K562 (cell line): ENCODE results near the gene NR5A1. TPM values are rescaled to one million over a fixed set of nuclear protein-coding genes. Genes with fewer than 3 reads are reported as not detected.

ENCODE experiments used
- ATAC-seq: fragments of 200-7000 bp; cut with Tn5 transposase; 3 replicates; pipeline ENCODE4 v1.9.1; 2020; ENCODE audit warnings: moderate library complexity
- BruUV-seq: library from RNA; stranded (reverse); fragments of 400-500 nt; replicated peaks from 2 replicates; lab custom pipeline; 2021; lab: Mats Ljungman, UMichigan
- CTCF ChIA-PET: fragments of 300-600 bp; formaldehyde crosslinking; extraction: SDS; loops from one replicate; lab custom pipeline; 2021; ENCODE audit warnings: low intra/inter-chr PET ratio; lab: Yijun Ruan, JAX
- POLR2A ChIA-PET: fragments of 300-600, 350-650 bp; sonication (Branson Sonifier 250); formaldehyde crosslinking; extraction: SDS; loops from one replicate; lab custom pipeline; 2021; ENCODE audit warnings: antibody characterized with exemption, inconsistent platforms; lab: Yijun Ruan, JAX
- DNase-seq, 4 experiments: peaks; one replicate each; pipeline versions ENCODE4 v3.0.0 to v3.0.0-alpha.2; 2011 to 2018; ENCODE audit warnings: low spot score in 3 of 4, mixed read lengths in 3 of 4; ENCODE audit errors: extremely low read depth in 1 of 4
- FAIRE-seq: peaks from 2 replicates; lab custom pipeline; 2011; peaks lifted over from hg19 to GRCh38; lab: Jason Lieb, UNC
- H2AFZ ChIP-seq: 2 replicates; pipeline ENCODE4 v1.6.0; 2011; ENCODE audit warnings: low read depth, low read length, control low read depth, inconsistent platforms
- H3K27ac ChIP-seq: fragments of 200-600 bp; 3 replicates; pipeline ENCODE4 v1.8.0; 2011; ENCODE audit warnings: low read depth, mild to moderate bottlenecking, control low read depth, inconsistent platforms, low read length, moderate library complexity, mixed read lengths; ENCODE audit errors: extremely low read depth
- H3K27me3 ChIP-seq, 2 experiments: fragments of 300-600 bp in 1 of 2; 2 replicates in 1 of 2; 3 replicates in 1 of 2; pipeline versions ENCODE4 v1.6.0 to v1.8.0; 2011; ENCODE audit warnings: inconsistent platforms in 2 of 2, low read length in 2 of 2, mild to moderate bottlenecking in 1 of 2, mixed read lengths in 1 of 2, moderate library complexity in 1 of 2; ENCODE audit not compliant: control insufficient read depth in 2 of 2, insufficient read depth in 2 of 2
- H3K36me3 ChIP-seq: fragments of 300-600 bp; 3 replicates; pipeline ENCODE4 v1.8.0; 2011; ENCODE audit warnings: mild to moderate bottlenecking, low read length, inconsistent platforms; ENCODE audit not compliant: control insufficient read depth, insufficient read depth
- H3K4me1 ChIP-seq, 2 experiments: fragments of 200-600 bp in 1 of 2; replicated peaks in 1 of 2; 2 replicates in 1 of 2; 3 replicates in 1 of 2; pipeline versions ENCODE4 v1.5.1 to v1.8.0; 2011; ENCODE audit warnings: inconsistent platforms in 2 of 2, low read length in 2 of 2, mild to moderate bottlenecking in 1 of 2, mixed read lengths in 1 of 2, moderate library complexity in 1 of 2; ENCODE audit not compliant: control insufficient read depth in 2 of 2, insufficient read depth in 2 of 2
- H3K4me2 ChIP-seq: 2 replicates; pipeline ENCODE4 v1.6.1; 2011; ENCODE audit warnings: low read length, control low read depth, inconsistent platforms, mixed read lengths; ENCODE audit not compliant: insufficient read depth
- H3K4me3 ChIP-seq: fragments of 200-600 bp; sonication (generic), shearing (Covaris generic); 2 replicates; pipeline ENCODE4 v1.5.1; 2016; ENCODE audit warnings: control low read depth, inconsistent platforms
- H3K79me2 ChIP-seq: fragments of 200-600 bp; 3 replicates; pipeline ENCODE4 v1.8.0; 2011; ENCODE audit warnings: low read length, inconsistent platforms; ENCODE audit not compliant: control insufficient read depth, insufficient read depth
- H3K9ac ChIP-seq, 2 experiments: 2 replicates each; pipeline versions ENCODE4 v1.6.0 to v1.6.1; 2011; ENCODE audit warnings: low read depth in 2 of 2, low read length in 2 of 2, control low read depth in 1 of 2, inconsistent platforms in 1 of 2, mild to moderate bottlenecking in 1 of 2, mixed read lengths in 1 of 2; ENCODE audit not compliant: insufficient read depth in 1 of 2
- H3K9me1 ChIP-seq: one replicate; pipeline ENCODE4 v1.6.0; 2011; ENCODE audit warnings: inconsistent platforms, mild to moderate bottlenecking, low read length, moderate library complexity; ENCODE audit not compliant: control insufficient read depth, insufficient read depth
- H3K9me3 ChIP-seq: replicated peaks from 2 replicates; pipeline ENCODE4 v1.5.1; 2011; ENCODE audit warnings: low read depth, low read length, inconsistent platforms; ENCODE audit not compliant: control insufficient read depth, insufficient read depth
- H4K20me1 ChIP-seq: replicated peaks from 2 replicates; pipeline ENCODE4 v1.6.1; 2011; ENCODE audit warnings: low read length, inconsistent platforms, mixed read lengths; ENCODE audit not compliant: control insufficient read depth, insufficient read depth
- BRD9 ChIP-seq: fragments of 450-650 bp; IDR thresholded peaks from 2 replicates; pipeline ENCODE4 v1.6.1; 2018; ENCODE audit warnings: low read depth; ENCODE audit not compliant: partially characterized antibody
- CBX2 ChIP-seq: fragments of 200-600 bp; sonication (generic); IDR thresholded peaks from one replicate; pipeline ENCODE4 v1.6.1; 2012; ENCODE audit warnings: mild to moderate bottlenecking, low read length, inconsistent platforms; ENCODE audit not compliant: insufficient read depth, poor library complexity, severe bottlenecking
- CTBP1 ChIP-seq: fragments of 450-650 bp; IDR thresholded peaks from 2 replicates; pipeline ENCODE4 v1.6.1; 2016; ENCODE audit warnings: borderline replicate concordance
- DPF2 ChIP-seq: fragments of 450-650 bp; IDR thresholded peaks from 2 replicates; pipeline ENCODE4 v1.6.1; 2016
- GTF2E2 ChIP-seq: fragments of 200-800 bp; sonication (Bioruptor generic); IDR thresholded peaks from 2 replicates; pipeline ENCODE4 v1.6.1; 2016; ENCODE audit warnings: missing genetic modification characterization, missing compliant biosample characterization
- PRPF4 ChIP-seq: fragments of 200-400 bp; formaldehyde crosslinking; IDR thresholded peaks from one replicate; pipeline ENCODE4 v1.6.1; 2017; ENCODE audit warnings: low read length, low read depth, mild to moderate bottlenecking; ENCODE audit not compliant: insufficient read depth, poor library complexity, severe bottlenecking
- RUNX1 ChIP-seq: sonication (generic); IDR thresholded peaks from 2 replicates; pipeline ENCODE4 v1.6.1; 2016; ENCODE audit warnings: antibody characterized with exemption, low read depth
- TAF1 ChIP-seq: IDR thresholded peaks from 2 replicates; pipeline ENCODE4 v1.6.1; 2011; ENCODE audit warnings: mild to moderate bottlenecking, low read length, moderate library complexity; ENCODE audit not compliant: insufficient read depth, control insufficient read depth, severe bottlenecking; ENCODE audit errors: extremely low read depth
- ZNF253 ChIP-seq: fragments of 250-450 bp; sonication (Bioruptor Pico); conservative IDR thresholded peaks from 2 replicates; pipeline ENCODE4 v1.6.1; 2021; ENCODE audit warnings: mild to moderate bottlenecking
- WGBS: fragments of 100-300 bp; shearing (Covaris generic); methylation state at CpG from one replicate; pipeline ENCODE4 v1.1.6; 2016; ENCODE audit warnings: low coverage, mixed read lengths; ENCODE audit not compliant: insufficient coverage; ENCODE audit errors: missing lambda C conversion rate; 5-methylcytosine and 5-hydroxymethylcytosine counted together
- in situ Hi-C: fragments of 300-500 bp; cut with MboI; formaldehyde crosslinking; loops from 4 replicates; pipeline ENCODE4 v1.15.0; 2018; ENCODE audit warnings: inconsistent platforms, mixed read lengths
- intact Hi-C: fragments of 100-400 bp; cut with micrococcal nuclease; formaldehyde crosslinking; loops from 2 replicates; pipeline ENCODE4 v1.14.2; 2022
- polyA plus RNA-seq, 8 experiments: library from polyadenylated mRNA; depleted of rRNA in 4 of 8; stranded (reverse) in 5 of 8; unstranded in 3 of 8; fragments of >200 nt; fragmentation: Nextera tagmentation in 2 of 8; fragmentation: Illumina TruSeq in 1 of 8; extraction: Ambion mirVana in 2 of 8; extraction: Trizol in 1 of 8; gene quantifications; 2 replicates each; pipeline versions ENCODE4 v1.2.1 to v1.2.3, GENCODE V29; 2011 to 2014; ENCODE audit warnings: inconsistent platforms in 1 of 8, missing spikeins in 1 of 8
- total RNA-seq, 7 experiments: library from RNA; depleted of rRNA in 6 of 7; stranded (reverse); fragments of >200 nt in 6 of 7; fragmentation: Illumina TruSeq in 2 of 7; extraction: Trizol in 2 of 7; gene quantifications; 2 replicates each; pipeline versions ENCODE4 v1.2.1 to v1.2.3, GENCODE V29; 2011 to 2021; ENCODE audit warnings: low replicate concordance in 1 of 7
- TF ChIP-seq, protein P1 (sequence below): fragments of 450-650 bp; IDR thresholded peaks from 2 replicates; pipeline ENCODE4 v1.6.1; 2017; ENCODE audit warnings: antibody characterized with exemption, mild to moderate bottlenecking
- TF ChIP-seq, protein P2 (sequence below): sonication (generic); formaldehyde crosslinking; IDR thresholded peaks from 2 replicates; pipeline ENCODE4 v1.5.0; 2020; ENCODE audit warnings: missing genetic modification reagents
- TF ChIP-seq, protein P3 (sequence below): fragments of 250-450 bp; sonication (Bioruptor Pico); IDR thresholded peaks from 2 replicates; pipeline ENCODE4 v1.5.1; 2021; ENCODE audit warnings: mild to moderate bottlenecking
- TF ChIP-seq, protein P4 (sequence below): fragments of 250-450 bp; sonication (Bioruptor Pico); IDR thresholded peaks from 2 replicates; pipeline ENCODE4 v1.8.0; 2022; ENCODE audit warnings: moderate library complexity, mild to moderate bottlenecking, inconsistent platforms

Gene NR5A1
- total and polyA plus RNA-seq, 9 of the 15 experiments (the other 6 are each of a cell fraction or from before 2014, with no cell fraction given), result 0.11 to 0.32 (median 0.20) TPM; not detected in 6

DNA sequence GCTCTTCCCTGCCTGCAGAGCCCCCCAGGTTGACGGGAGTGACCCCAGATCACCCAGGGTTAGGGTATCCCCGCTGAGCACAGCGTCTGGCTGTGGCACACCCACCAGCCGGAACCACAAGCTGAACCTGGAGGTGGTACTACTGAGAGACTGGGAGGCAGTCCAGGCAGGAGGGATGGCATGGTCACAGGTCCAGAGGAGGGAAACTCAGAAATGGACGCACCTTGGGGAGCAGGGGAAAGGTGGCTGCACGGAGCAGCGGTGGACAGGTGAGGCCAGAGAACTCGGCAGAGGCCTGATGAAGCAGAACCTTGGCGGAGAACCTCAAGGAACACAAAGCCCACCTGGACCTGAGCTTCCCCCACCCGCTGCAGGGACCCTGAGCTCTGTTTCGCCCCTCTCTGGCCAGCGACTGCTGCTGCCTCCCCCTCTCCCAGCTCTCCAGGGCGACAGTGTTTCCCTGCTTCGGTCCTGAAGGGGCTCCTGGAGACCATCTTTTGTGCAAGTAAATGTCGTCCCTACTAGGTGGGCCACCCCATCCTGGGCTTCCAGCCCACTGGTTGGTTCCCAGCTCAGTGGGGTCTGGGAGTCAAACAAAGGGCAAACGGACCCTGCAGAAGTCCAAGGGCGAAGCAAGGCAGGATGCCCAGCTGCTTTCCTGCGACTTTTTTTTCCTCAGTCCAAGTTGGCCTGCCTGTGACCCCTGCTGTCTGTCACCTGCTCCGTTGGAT, 56.1 kb downstream of the NR5A1 start:
- 28% methylated on average over 18 of the region's 19 CpGs for WGBS
- Histone ChIP-seq H3K9ac (peak overlapping the region in 1 of 2 experiments; percentile 84; a peak in 2 of 4 replicates), H4K20me1 (peaks cover 28% of the 10 kb centered on the region), H3K9me3 (no peaks in the 10 kb centered on the region), H2AFZ (peak overlapping the region; percentile 77; the same call in 1 of the 2 replicates), H3K79me2 (no peaks in the 10 kb centered on the region), H3K27ac (no peak overlapping the region), H3K4me1 (peaks cover 8 to 38% of the 10 kb centered on the region in 2 experiments), H3K4me2 (0 out of 2 replicates have a peak overlapping the region, but pooled peaks have one; percentile 63), H3K9me1 (no peaks in the 10 kb centered on the region), H3K27me3 (peaks cover 5 to 24% of the 10 kb centered on the region in 2 experiments; a peak in 3 of 5 replicates), H3K4me3 (no peak overlapping the region), H3K36me3 (no peaks in the 10 kb centered on the region)
- no TSS peak for BruUV-seq
- DNase-seq (no peak), ATAC-seq (no peak), FAIRE-seq (no peak)
- intact Hi-C loops (no loop called here), in situ Hi-C loops (no loop called here)
- POLR2A ChIA-PET, result interaction anchor here (0.6 to 1.4 kb wide), 4 partner anchors 14 to 1268 kb away, joined by 3 read pairs; no protein-coding TSS in a partner anchor
- CTCF ChIA-PET, result no interaction called here
- TF ChIP-seq, protein P1, sequence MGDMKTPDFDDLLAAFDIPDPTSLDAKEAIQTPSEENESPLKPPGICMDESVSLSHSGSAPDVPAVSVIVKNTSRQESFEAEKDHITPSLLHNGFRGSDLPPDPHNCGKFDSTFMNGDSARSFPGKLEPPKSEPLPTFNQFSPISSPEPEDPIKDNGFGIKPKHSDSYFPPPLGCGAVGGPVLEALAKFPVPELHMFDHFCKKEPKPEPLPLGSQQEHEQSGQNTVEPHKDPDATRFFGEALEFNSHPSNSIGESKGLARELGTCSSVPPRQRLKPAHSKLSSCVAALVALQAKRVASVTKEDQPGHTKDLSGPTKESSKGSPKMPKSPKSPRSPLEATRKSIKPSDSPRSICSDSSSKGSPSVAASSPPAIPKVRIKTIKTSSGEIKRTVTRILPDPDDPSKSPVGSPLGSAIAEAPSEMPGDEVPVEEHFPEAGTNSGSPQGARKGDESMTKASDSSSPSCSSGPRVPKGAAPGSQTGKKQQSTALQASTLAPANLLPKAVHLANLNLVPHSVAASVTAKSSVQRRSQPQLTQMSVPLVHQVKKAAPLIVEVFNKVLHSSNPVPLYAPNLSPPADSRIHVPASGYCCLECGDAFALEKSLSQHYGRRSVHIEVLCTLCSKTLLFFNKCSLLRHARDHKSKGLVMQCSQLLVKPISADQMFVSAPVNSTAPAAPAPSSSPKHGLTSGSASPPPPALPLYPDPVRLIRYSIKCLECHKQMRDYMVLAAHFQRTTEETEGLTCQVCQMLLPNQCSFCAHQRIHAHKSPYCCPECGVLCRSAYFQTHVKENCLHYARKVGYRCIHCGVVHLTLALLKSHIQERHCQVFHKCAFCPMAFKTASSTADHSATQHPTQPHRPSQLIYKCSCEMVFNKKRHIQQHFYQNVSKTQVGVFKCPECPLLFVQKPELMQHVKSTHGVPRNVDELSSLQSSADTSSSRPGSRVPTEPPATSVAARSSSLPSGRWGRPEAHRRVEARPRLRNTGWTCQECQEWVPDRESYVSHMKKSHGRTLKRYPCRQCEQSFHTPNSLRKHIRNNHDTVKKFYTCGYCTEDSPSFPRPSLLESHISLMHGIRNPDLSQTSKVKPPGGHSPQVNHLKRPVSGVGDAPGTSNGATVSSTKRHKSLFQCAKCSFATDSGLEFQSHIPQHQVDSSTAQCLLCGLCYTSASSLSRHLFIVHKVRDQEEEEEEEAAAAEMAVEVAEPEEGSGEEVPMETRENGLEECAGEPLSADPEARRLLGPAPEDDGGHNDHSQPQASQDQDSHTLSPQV, result no peak
- TF ChIP-seq ZNF253 (CRISPR knock-in tag), result no peak
- TF ChIP-seq, protein P2, sequence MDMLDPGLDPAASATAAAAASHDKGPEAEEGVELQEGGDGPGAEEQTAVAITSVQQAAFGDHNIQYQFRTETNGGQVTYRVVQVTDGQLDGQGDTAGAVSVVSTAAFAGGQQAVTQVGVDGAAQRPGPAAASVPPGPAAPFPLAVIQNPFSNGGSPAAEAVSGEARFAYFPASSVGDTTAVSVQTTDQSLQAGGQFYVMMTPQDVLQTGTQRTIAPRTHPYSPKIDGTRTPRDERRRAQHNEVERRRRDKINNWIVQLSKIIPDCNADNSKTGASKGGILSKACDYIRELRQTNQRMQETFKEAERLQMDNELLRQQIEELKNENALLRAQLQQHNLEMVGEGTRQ, result no peak
- TF ChIP-seq, protein P3, sequence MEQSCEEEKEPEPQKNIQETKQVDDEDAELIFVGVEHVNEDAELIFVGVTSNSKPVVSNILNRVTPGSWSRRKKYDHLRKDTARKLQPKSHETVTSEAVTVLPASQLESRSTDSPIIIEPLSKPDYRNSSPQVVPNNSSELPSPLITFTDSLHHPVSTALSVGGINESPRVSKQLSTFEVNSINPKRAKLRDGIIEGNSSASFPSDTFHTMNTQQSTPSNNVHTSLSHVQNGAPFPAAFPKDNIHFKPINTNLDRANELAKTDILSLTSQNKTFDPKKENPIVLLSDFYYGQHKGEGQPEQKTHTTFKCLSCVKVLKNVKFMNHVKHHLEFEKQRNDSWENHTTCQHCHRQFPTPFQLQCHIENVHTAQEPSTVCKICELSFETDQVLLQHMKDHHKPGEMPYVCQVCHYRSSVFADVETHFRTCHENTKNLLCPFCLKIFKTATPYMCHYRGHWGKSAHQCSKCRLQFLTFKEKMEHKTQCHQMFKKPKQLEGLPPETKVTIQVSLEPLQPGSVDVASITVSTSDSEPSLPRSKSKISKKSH, result no peak
- TF ChIP-seq CTBP1, result no peak
- TF ChIP-seq BRD9, result no peak
- TF ChIP-seq RUNX1, result no peak
- no peak for TF ChIP-seq GTF2E2 (tag)
- TF ChIP-seq DPF2, result no peak
- no peak for TF ChIP-seq TAF1
- TF ChIP-seq, protein P4, sequence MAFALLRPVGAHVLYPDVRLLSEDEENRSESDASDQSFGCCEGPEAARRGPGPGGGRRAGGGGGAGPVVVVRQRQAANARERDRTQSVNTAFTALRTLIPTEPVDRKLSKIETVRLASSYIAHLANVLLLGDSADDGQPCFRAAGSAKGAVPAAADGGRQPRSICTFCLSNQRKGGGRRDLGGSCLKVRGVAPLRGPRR (CRISPR knock-in tag), result no peak
- no peak for TF ChIP-seq CBX2
- no peak for TF ChIP-seq PRPF4
